Calu3 (cell line): ENCODE data around the gene FNBP1. TPM values are rescaled to one million over a fixed set of nuclear protein-coding genes. Genes with fewer than 3 reads are reported as not detected.

Experiments
- BruUV-seq: library from RNA; stranded (reverse); fragments of 400-500 nt; replicated peaks from 2 replicates; lab custom pipeline; 2021; lab: Mats Ljungman, UMichigan
- CTCF ChIA-PET: fragments of 300-600 bp; sonication (Branson Sonifier 250); formaldehyde crosslinking; loops from one replicate; lab custom pipeline; 2022; ENCODE audit warnings: antibody characterized with exemption; lab: Charles Lee
- DNase-seq: peaks from one replicate; pipeline ENCODE4 v3.0.0; 2022
- H3K27ac Mint-ChIP-seq: one replicate; pipeline ENCODE4 v1.8.0; 2022; ENCODE audit warnings: mixed read lengths; ENCODE audit not compliant: unreplicated experiment
- H3K27me3 Mint-ChIP-seq: one replicate; pipeline ENCODE4 v1.8.0; 2022; ENCODE audit warnings: mixed read lengths; ENCODE audit not compliant: unreplicated experiment
- H3K36me3 Mint-ChIP-seq: one replicate; pipeline ENCODE4 v1.8.0; 2022; ENCODE audit warnings: mild to moderate bottlenecking, moderate library complexity, mixed read lengths; ENCODE audit not compliant: insufficient read depth, unreplicated experiment
- H3K4me1 Mint-ChIP-seq: one replicate; pipeline ENCODE4 v1.8.0; 2022; ENCODE audit warnings: mild to moderate bottlenecking, low read depth, mixed read lengths; ENCODE audit not compliant: unreplicated experiment
- H3K4me3 Mint-ChIP-seq: one replicate; pipeline ENCODE4 v1.8.0; 2022; ENCODE audit warnings: mild to moderate bottlenecking, low read depth, moderate library complexity, mixed read lengths; ENCODE audit not compliant: unreplicated experiment
- H3K9me3 Mint-ChIP-seq: one replicate; pipeline ENCODE4 v1.8.0; 2022; ENCODE audit warnings: low read depth, mixed read lengths; ENCODE audit not compliant: unreplicated experiment
- CTCF ChIP-seq: fragments of 200-600 bp; IDR thresholded peaks from one replicate; pipeline ENCODE4 v1.8.0; 2022; ENCODE audit warnings: antibody characterized with exemption; ENCODE audit not compliant: unreplicated experiment
- intact Hi-C: fragments of 100-400 bp; cut with micrococcal nuclease; formaldehyde crosslinking; loops from one replicate; pipeline ENCODE4 v1.10.0; 2022; ENCODE audit not compliant: unreplicated experiment
- total RNA-seq: library from RNA; stranded (reverse); gene quantifications from 2 replicates; pipeline ENCODE4 v1.2.3, GENCODE V29; 2022

Gene FNBP1
- total RNA-seq, 1 experiment from 2014 or later, result 9.9 TPM

GRCh38 chr9:130069048-130069447 is 26.1 kb upstream of the FNBP1 start:
- no peak for DNase-seq
- H3K4me1 Mint-ChIP-seq, result peaks cover 9% of the 10 kb centered on the region
- H3K36me3 Mint-ChIP-seq, result no peaks in the 10 kb centered on the region
- H3K9me3 Mint-ChIP-seq, result no peaks in the 10 kb centered on the region
- intact Hi-C loops, result no loop called here
- no peak overlapping the region for H3K4me3 Mint-ChIP-seq
- TF ChIP-seq CTCF, result no peak
- no TSS peak for BruUV-seq
- CTCF ChIA-PET, result no interaction called here
- no peak overlapping the region for H3K27ac Mint-ChIP-seq
- no peaks in the 10 kb centered on the region for H3K27me3 Mint-ChIP-seq

- H3K27ac Mint-ChIP-seq, result no peak overlapping the region
- no TSS peak for BruUV-seq
- peaks cover 9% of the 10 kb centered on the region for H3K4me1 Mint-ChIP-seq
- H3K36me3 Mint-ChIP-seq, result peaks cover 5% of the 10 kb centered on the region
- intact Hi-C loops, result no loop called here
- no peak for DNase-seq
- no peaks in the 10 kb centered on the region for H3K9me3 Mint-ChIP-seq
- TF ChIP-seq CTCF, result no peak
- no peaks in the 10 kb centered on the region for H3K27me3 Mint-ChIP-seq
- CTCF ChIA-PET, result no interaction called here
- no peak overlapping the region for H3K4me3 Mint-ChIP-seq
Measured at GRCh38 chr9:130064621-130065020, 21.6 kb upstream of the FNBP1 start.

GRCh38 chr9:130062750-130063149 is 19.8 kb upstream of the FNBP1 start:
- Mint-ChIP-seq H3K4me1 (peaks cover 9% of the 10 kb centered on the region), H3K4me3 (no peak overlapping the region), H3K27ac (no peak overlapping the region), H3K27me3 (no peaks in the 10 kb centered on the region), H3K36me3 (peaks cover 11% of the 10 kb centered on the region), H3K9me3 (no peaks in the 10 kb centered on the region)
- CTCF ChIA-PET, result no interaction called here
- no peak for TF ChIP-seq CTCF
- intact Hi-C loops, result no loop called here
- no TSS peak for BruUV-seq
- DNase-seq, result no peak

GRCh38 chr9:130060296-130060695 is 17.3 kb upstream of the FNBP1 start:
- BruUV-seq, result no TSS peak
- no peaks in the 10 kb centered on the region for H3K27me3 Mint-ChIP-seq
- no peak for DNase-seq
- H3K36me3 Mint-ChIP-seq, result peaks cover 11% of the 10 kb centered on the region
- H3K4me1 Mint-ChIP-seq, result peaks cover 9% of the 10 kb centered on the region
- H3K9me3 Mint-ChIP-seq, result no peaks in the 10 kb centered on the region
- H3K4me3 Mint-ChIP-seq, result no peak overlapping the region
- TF ChIP-seq CTCF, result no peak
- CTCF ChIA-PET, result interaction anchor here (0.6 kb wide), 2 partner anchors 10 to 150 kb away, joined by 3 to 5 read pairs; no protein-coding TSS in a partner anchor
- no peak overlapping the region for H3K27ac Mint-ChIP-seq
- intact Hi-C loops, result no loop called here
